ENCODE measurements around the gene DHTKD1. TPM values are rescaled to one million over a fixed set of nuclear protein-coding genes. Genes with fewer than 3 reads are reported as not detected.
"Not testable (repeated sequence)": the region's sequence is repeated elsewhere in the genome, so short reads cannot be mapped to it uniquely, and the experiment has no call there.

The DHTKD1 gene
- total RNA-seq, 1 donor from 2014 or later = 39.6 TPM

DNA sequence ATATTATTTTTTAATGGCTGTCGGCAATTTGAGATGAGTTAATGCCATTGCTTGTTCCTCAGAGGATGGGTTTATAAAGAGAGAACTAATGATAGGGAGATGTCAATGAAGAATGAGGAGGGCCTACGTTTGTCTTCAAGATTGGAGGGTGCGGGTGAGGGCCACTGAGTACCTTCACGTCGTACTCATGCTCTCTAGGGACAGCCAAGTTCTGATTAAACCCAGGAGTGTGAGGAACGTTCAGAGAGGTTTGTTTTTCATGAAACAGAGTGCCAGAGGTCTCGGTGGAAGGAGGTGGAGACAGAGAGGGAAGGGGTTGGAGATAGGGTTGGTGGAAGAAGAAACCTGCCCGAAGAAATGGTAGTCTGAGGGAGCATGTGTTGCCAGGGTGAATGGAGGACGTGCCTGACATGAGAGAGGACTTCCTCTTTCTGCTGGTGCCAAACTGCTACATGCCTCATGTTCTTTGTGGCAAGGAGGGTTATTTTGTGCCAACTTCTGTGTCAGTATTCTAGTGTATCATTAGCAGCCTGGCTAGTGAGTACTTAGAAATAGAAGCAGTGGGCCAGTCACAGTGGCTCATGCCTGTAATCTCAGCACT lies 8.9 kb downstream of the DHTKD1 start:
- peaks cover 4% of the 10 kb centered on the region for H3K27me3 Mint-ChIP-seq (ENCODE audit: unreplicated experiment)
- peaks cover 3% of the 10 kb centered on the region for H3K9me3 Mint-ChIP-seq (ENCODE audit: unreplicated experiment)
- peaks cover 4% of the 10 kb centered on the region for H3K36me3 Mint-ChIP-seq (ENCODE audit: unreplicated experiment)
- H3K4me1 Mint-ChIP-seq (ENCODE audit: low read depth, unreplicated experiment) = no peaks in the 10 kb centered on the region
- H3K4me3 Mint-ChIP-seq (ENCODE audit: unreplicated experiment) = peak overlapping the region; percentile 18
- no peak overlapping the region for H3K27ac Mint-ChIP-seq (ENCODE audit: unreplicated experiment)
- TF ChIP-seq, protein P1, sequence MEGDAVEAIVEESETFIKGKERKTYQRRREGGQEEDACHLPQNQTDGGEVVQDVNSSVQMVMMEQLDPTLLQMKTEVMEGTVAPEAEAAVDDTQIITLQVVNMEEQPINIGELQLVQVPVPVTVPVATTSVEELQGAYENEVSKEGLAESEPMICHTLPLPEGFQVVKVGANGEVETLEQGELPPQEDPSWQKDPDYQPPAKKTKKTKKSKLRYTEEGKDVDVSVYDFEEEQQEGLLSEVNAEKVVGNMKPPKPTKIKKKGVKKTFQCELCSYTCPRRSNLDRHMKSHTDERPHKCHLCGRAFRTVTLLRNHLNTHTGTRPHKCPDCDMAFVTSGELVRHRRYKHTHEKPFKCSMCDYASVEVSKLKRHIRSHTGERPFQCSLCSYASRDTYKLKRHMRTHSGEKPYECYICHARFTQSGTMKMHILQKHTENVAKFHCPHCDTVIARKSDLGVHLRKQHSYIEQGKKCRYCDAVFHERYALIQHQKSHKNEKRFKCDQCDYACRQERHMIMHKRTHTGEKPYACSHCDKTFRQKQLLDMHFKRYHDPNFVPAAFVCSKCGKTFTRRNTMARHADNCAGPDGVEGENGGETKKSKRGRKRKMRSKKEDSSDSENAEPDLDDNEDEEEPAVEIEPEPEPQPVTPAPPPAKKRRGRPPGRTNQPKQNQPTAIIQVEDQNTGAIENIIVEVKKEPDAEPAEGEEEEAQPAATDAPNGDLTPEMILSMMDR (IDR thresholded peaks at IDR 0.05; ENCODE audit: partially characterized antibody, unreplicated experiment) = no peak
- no peak for DNase-seq

DNA sequence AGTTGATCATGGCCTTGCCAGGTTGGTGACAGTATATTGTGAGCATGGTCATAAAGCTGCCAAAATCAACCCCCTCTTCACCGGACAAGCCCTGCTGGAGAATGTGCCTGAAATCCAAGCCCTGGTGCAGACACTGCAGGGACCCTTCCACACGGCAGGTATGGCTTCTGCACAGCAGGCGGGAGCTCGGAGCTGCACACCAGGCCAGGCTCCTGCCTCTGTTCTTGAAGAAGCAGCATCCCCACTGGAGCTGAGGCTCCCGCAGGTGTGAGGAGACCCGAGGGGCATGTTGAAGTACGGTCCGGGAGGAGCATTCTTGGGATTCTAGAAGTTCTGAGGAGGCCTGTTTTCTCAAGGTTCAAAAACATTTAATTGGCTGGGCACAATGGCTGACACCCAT lies 12.7 kb downstream of the DHTKD1 start:
- peaks cover 4% of the 10 kb centered on the region for H3K36me3 Mint-ChIP-seq (ENCODE audit: unreplicated experiment)
- H3K9me3 Mint-ChIP-seq (ENCODE audit: unreplicated experiment) = peaks cover 3% of the 10 kb centered on the region
- no peak overlapping the region for H3K27ac Mint-ChIP-seq (ENCODE audit: unreplicated experiment)
- no peaks in the 10 kb centered on the region for H3K4me1 Mint-ChIP-seq (ENCODE audit: low read depth, unreplicated experiment)
- H3K27me3 Mint-ChIP-seq (ENCODE audit: unreplicated experiment) = peaks cover 4% of the 10 kb centered on the region
- DNase-seq = no peak
- no peak overlapping the region for H3K4me3 Mint-ChIP-seq (ENCODE audit: unreplicated experiment)
- TF ChIP-seq, protein P1 (IDR thresholded peaks at IDR 0.05; ENCODE audit: partially characterized antibody, unreplicated experiment) = no peak

DNA sequence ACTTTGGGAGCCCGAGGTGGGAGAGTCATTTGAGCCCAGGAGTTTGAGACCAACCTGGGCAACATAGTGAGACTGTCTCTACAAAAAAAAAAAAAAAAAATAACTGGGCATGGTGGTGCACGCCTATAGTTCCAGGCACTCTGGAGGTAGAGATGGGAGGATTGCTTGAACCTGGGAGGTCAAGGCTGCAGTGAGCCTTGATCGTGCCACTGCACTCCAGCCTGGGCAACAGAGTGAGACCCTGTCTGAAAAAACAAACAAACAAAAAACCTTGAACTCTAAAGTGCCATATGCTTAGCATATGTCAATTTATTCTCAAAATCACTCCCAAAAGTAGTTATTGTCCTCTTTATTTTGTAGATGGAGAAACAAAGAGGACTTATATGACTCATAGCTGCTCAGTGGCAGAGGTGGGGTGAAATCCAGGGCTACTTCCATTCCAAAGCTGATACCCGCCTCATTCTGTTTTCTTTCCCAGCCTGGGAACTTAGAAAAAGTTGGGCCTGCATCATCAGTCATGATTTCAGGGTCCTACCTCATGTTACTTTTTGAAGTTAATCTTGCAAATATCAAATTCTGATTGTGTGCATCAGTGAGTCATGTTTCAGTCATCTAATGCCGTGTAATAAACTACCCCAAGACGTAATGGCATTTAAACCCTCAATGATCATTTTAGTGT lies 13.3 kb downstream of the DHTKD1 start:
- DNase-seq = no peak
- Mint-ChIP-seq H3K4me1 (ENCODE audit: low read depth, unreplicated experiment) (no peaks in the 10 kb centered on the region), H3K27ac (ENCODE audit: unreplicated experiment) (no peak overlapping the region), H3K4me3 (ENCODE audit: unreplicated experiment) (no peak overlapping the region), H3K36me3 (ENCODE audit: unreplicated experiment) (peaks cover 4% of the 10 kb centered on the region), H3K27me3 (ENCODE audit: unreplicated experiment) (peaks cover 4% of the 10 kb centered on the region), H3K9me3 (ENCODE audit: unreplicated experiment) (peaks cover 3% of the 10 kb centered on the region)
- TF ChIP-seq, protein P1 (IDR thresholded peaks at IDR 0.05; ENCODE audit: partially characterized antibody, unreplicated experiment) = no peak

DNA sequence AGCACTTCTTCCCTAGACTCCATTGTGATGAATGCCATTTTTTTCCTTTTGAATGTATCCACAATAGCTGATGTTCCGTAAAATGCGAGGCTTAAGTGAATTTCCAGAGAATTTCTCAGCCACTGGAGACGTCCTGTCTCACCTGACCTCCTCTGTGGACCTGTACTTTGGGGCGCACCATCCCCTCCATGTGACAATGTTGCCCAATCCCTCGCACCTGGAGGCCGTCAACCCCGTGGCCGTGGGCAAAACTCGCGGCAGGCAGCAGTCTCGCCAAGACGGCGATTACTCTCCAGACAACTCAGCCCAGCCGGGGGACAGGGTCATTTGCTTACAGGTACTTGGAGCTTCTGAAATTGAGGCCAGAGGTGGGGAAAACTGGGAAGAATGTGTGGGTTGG lies 20.2 kb downstream of the DHTKD1 start:
- TF ChIP-seq, protein P1 (IDR thresholded peaks at IDR 0.05; ENCODE audit: partially characterized antibody, unreplicated experiment) = no peak
- H3K36me3 Mint-ChIP-seq (ENCODE audit: unreplicated experiment) = no peaks in the 10 kb centered on the region
- H3K9me3 Mint-ChIP-seq (ENCODE audit: unreplicated experiment) = no peaks in the 10 kb centered on the region
- no peaks in the 10 kb centered on the region for H3K4me1 Mint-ChIP-seq (ENCODE audit: low read depth, unreplicated experiment)
- H3K27me3 Mint-ChIP-seq (ENCODE audit: unreplicated experiment) = no peaks in the 10 kb centered on the region
- no peak overlapping the region for H3K27ac Mint-ChIP-seq (ENCODE audit: unreplicated experiment)
- no peak overlapping the region for H3K4me3 Mint-ChIP-seq (ENCODE audit: unreplicated experiment)
- DNase-seq = no peak

DNA sequence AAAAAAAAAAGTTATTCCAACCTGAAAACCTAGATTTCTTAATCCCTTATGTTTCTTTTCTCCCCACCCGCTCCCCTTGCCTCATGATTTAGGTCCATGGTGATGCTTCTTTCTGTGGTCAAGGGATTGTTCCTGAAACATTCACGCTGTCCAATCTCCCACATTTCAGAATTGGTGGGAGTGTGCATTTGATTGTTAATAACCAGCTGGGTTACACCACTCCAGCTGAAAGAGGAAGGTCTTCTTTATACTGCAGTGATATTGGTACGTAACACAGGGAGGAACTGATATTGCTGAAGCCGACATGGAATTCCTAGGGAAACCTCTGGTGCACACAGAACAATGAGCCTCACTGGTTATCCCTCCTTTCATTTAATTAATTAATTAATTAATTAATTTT lies 22.7 kb downstream of the DHTKD1 start:
- Mint-ChIP-seq H3K27ac (ENCODE audit: unreplicated experiment) (no peak overlapping the region), H3K9me3 (ENCODE audit: unreplicated experiment) (no peaks in the 10 kb centered on the region), H3K4me3 (ENCODE audit: unreplicated experiment) (no peak overlapping the region), H3K36me3 (ENCODE audit: unreplicated experiment) (no peaks in the 10 kb centered on the region), H3K27me3 (ENCODE audit: unreplicated experiment) (no peaks in the 10 kb centered on the region), H3K4me1 (ENCODE audit: low read depth, unreplicated experiment) (no peaks in the 10 kb centered on the region)
- TF ChIP-seq, protein P1 (IDR thresholded peaks at IDR 0.05; ENCODE audit: partially characterized antibody, unreplicated experiment) = no peak
- DNase-seq = no peak

DNA sequence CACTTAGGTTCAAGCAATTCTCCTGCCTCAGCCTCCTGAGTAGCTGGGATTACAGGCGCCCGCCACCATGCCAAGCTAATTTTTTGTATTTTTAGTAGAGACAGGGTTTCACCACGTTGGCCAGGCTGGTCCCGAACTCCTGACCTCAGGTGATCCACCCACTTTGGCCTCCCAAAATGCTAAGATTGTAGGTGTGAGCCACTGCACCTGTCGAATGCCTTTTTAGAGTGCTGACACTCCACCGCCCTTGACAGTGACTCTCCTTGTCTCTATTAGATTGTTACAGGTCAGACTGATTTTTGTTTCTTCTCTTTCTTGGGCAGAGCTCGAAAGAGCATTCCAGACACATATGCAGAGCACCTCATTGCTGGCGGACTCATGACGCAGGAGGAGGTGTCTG lies 28.6 kb downstream of the DHTKD1 start:
- not testable (repeated sequence) for H3K27me3 Mint-ChIP-seq (ENCODE audit: unreplicated experiment); H3K4me1 Mint-ChIP-seq (ENCODE audit: low read depth, unreplicated experiment); H3K36me3 Mint-ChIP-seq (ENCODE audit: unreplicated experiment); H3K27ac Mint-ChIP-seq (ENCODE audit: unreplicated experiment); H3K9me3 Mint-ChIP-seq (ENCODE audit: unreplicated experiment); H3K4me3 Mint-ChIP-seq (ENCODE audit: unreplicated experiment); DNase-seq
